Amniotic epithelial cell (primary cell): Measurements from ENCODE around the gene BIRC3.

Experiments
- DNase-seq: peaks from one replicate; pipeline ENCODE4 v3.0.0-alpha.2; 2010; ENCODE audit warnings: low read depth

BIRC3 gene

DNA sequence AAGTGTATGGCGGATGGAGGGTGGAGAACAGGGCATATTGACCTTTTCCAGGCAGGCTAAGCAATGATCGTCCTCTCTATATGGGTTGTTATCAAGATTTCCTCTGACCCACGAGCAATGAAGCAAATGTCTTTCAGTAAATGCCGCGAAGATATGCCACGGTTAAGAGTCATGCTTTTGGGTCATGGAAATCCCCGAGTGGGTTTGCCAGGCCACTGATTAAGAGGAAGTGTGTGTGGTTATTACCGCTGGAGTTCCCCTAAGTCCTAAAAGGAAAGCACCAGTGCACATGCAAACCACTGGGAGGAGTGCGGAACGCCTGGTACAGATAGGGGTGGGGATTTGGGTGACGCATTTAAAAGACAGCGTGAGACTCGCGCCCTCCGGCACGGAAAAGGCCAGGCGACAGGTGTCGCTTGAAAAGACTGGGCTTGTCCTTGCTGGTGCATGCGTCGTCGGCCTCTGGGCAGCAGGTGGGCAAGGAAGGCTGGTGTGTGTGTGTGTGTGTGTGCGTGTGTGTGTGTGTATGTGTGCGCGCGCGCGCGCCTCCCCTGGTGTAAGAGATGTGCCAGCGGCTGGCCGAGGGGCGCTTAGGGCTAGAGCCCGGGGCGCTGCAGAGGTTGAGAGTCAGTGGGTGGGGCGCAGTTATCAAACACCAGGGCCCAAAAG is at the start of gene BIRC3:
Gene BIRC3 (plus strand): TSS at position 386 of the 669 bp plus-strand sequence. CDS start 7,026 bp downstream, outside the sequence.
- DNase-seq = peak; percentile 93

- peak; percentile 83 for DNase-seq
Observed at GRCh38 chr11:102267609-102268008, 49.7 kb upstream of the BIRC3 start.

DNA sequence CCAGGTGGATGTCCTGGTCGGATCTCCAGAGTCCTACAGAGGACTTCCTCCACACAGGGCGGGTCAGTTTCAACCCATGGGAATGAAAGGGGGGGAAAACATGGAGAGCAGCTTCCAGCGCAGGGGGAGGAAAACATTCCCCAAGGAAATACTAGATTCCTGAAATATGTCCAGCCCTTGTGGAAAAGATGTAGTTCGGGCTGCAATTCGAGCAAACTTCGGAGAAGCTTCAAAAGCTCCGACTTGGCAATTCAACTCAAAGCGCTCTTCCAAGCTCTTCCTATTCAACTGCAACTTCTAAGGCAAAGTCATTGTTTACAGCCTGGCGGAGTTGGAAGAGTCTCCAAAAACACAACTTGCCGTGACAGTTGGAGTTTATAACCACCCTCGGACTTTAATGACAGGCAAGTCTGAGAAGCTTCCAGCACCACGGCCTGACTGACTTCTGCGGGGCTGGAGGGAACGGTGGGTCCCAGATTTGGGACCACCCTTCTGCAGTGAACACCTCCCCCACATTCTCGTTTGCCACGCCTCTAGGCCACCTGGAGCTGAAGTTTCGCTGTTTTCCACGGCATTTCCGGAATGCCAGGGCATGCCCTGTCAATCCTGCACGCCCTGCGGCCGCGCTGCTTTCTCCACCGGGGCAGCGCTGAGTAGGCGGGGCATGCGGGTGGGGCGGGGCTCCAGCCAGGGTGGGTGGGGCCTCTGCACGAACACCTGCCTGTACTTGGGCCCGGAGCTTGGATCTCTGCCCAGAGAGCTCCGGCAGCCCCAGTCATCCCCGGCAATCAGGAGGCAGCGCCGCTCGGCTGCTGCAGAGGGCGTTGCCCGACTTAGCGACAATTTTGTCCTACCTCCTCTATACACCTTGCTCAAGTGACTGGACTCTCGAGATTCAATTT is 49.0 kb upstream of the BIRC3 start:
- peak; percentile 71 for DNase-seq

DNA sequence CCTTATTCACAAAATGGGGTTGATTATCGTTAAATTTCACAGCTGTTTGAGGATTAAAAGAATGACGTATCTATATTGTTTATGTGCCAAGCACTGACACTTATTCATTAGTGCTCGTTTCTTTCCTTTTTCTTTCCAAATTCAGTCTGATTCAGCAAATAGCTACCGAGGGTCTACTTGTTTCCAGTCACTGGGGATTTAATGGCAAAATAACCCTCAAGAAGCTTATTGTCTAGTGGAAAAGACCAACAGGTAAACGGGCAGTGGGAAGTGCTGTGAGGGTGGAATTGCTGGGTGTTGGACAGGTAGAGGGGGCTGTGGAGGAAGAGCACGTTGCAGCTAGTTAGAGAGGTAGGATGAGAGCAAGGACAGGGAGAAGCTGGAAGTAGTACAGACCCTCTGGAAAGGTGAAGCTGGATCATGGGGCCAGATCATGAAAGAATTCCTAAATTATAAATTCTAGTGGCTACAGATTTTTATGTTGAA is 48.3 kb upstream of the BIRC3 start:
- no peak for DNase-seq

GRCh38 chr11:102269927-102270326 is 47.4 kb upstream of the BIRC3 start:
- peak; percentile 36 for DNase-seq

DNA sequence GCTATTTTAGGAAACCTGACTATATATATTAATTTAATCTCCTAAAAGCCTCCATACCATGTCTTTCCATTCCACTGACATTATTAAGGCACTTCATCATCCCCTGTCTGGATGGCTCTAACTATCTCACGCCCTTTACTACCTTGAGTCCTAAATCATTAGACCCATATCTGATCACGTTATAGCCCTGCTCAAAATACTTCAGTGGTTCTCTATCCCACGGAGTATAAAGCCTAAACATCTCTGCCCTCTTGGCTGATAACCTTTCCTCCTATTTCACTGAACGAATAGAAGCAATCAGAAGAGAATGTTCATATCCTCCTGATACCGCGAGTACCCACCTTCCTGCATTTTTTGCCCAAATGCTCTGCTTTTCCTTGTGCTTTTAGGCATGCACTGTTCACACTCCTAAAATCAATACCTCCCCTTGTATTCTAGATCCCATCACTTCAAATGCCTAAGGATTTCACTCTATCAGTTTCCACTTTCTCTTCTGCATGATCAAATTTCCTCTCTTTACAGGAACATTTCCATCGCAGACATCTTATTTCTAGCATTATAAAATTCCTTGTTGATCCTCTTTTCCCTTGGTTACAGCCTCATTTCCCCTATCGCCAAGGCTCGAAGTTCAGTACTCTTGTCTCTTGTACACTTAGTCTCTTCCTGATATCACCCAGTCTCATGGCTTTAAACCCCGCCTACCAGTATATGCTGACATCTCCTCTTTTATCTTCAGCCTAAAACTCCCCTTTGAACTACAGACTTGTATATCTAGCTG is 45.0 kb upstream of the BIRC3 start:
- DNase-seq = no peak

- no peak for DNase-seq
Observed at GRCh38 chr11:102274628-102275027, 42.7 kb upstream of the BIRC3 start.

- DNase-seq = no peak
Observed at GRCh38 chr11:102276362-102276761, 40.9 kb upstream of the BIRC3 start.

DNA sequence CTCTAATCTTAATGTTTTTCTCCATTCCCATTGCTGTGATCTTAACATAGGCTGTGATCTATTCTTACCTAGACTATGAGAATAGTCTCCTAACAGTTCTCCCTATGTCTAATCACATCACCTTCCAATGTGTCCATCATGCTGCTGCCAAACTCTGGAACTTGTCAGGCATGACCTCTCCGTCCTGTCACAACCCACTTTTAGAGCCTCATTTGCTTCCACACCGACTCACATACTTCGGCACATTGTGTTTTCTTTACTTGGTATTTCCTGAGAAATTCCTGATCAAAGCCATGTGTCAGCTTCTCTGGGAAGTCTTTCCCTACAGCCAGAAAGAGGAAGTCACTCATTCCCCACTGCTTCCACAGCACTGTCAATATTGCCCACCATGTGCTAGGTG is 40.5 kb upstream of the BIRC3 start:
- no peak for DNase-seq

- no peak for DNase-seq
Observed at GRCh38 chr11:102279641-102280170, 37.6 kb upstream of the BIRC3 start.

GRCh38 chr11:102280245-102280833 is 36.9 kb upstream of the BIRC3 start:
- DNase-seq = no peak

GRCh38 chr11:102283116-102283485 is 34.2 kb upstream of the BIRC3 start:
- DNase-seq = no peak

GRCh38 chr11:102284008-102284407 is 33.3 kb upstream of the BIRC3 start:
- no peak for DNase-seq

GRCh38 chr11:102286292-102286691 is 31.0 kb upstream of the BIRC3 start:
- DNase-seq = no peak

GRCh38 chr11:102287964-102288724 is 29.1 kb upstream of the BIRC3 start:
- peak; percentile 77 for DNase-seq

DNA sequence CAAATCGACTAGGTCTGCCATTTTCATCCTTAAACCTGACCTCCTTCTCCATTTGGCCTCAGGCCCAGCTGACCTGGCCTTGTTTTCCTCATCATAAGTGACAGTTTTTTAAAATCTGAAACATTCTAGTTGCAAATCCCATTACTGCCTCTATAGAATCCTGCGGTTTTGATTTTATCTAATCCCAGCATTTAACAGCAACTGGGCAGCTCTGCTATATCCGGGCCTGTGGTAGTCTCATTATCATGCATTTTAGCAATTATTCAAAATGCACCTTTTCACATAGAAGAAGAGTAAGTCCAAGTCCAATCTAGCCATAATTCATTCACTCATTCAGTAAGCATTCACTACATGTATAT is 28.6 kb upstream of the BIRC3 start:
- DNase-seq = no peak

- no peak for DNase-seq
Observed at GRCh38 chr11:102289592-102289991, 27.7 kb upstream of the BIRC3 start.

DNA sequence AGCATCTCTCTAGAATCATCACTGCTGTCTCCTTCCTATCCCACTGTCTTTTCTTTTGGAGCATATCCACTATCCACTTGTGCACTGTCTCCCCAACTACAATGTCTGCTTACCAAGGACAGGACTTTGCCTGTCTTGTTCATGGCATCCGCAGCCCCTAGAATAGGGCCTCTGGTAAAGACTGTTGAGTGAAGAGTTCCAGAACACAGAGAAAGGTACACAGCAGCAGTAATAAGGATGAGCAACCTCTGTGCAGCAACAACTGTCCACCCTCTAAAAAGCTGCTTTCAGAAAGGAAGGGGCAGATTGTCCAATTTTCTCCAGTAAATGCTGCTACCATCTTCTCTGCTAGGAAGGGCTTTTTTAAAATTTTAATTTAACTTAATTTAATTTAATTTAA is 25.5 kb upstream of the BIRC3 start:
- DNase-seq = no peak

GRCh38 chr11:102292933-102293332 is 24.4 kb upstream of the BIRC3 start:
- no peak for DNase-seq

GRCh38 chr11:102293873-102294601 is 23.2 kb upstream of the BIRC3 start:
- peak; percentile 54 for DNase-seq
